GM21619 (cell line): ENCODE measurements around the gene ECM2.
"Not testable (repeated sequence)": the region's sequence is repeated elsewhere in the genome, so short reads cannot be mapped to it uniquely, and the experiment has no call there.

Experiments
- ATAC-seq: cut with Tn5 transposase; IDR thresholded peaks from one replicate; pipeline ENCODE4 v1.9.1; 2021; ENCODE audit not compliant: unreplicated experiment

The ECM2 gene

DNA sequence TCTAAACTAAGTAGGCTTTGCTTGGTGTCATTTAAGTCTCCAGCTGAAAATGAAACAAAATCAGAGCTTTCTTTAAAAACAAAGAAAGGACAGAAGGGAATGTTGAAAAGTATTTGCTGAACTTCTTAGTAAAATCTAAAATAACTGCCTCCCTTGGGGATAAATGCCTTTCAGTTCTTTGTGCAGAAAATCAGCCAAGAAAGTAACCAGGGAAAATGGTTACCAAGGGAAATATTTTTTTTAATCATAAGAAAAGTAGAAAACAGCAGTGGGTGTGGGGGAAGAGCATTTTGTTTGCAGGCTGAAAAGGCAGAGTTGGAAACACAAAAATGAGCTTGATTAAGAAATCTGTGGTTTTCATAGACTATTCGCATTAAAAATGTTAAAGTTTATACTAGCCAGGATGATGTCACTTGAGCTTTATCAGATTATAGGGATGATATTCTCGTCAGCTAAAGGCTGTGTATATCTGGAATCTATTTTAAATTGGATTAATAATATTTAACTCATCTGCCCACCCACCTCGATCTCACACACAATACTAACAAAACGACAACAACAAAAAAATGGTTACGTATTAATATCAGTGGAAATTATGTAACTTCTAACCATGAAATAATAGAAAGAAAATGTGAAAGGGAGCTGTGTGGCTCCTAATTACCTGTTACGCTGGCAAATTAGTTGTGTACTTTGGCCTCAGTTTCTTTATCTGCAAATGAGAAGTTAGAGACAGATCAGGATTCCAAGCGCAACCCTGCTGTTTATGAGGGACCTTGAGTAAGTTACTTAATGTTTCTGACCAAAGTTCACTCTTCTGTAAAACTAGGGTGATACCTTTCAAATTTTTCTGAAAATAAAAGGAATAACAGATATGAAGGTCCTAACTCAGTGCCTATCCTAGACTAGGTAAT lies at the start of gene ECM2:
Gene ECM2, minus strand, starts transcription at position 51 of the 911 bp plus-strand sequence. CDS start 13,124 bp downstream, outside the sequence.
- ATAC-seq: no peak

- ATAC-seq: no peak
Measured at GRCh38 chr9:92576175-92576574, 40.4 kb upstream of the ECM2 start.

DNA sequence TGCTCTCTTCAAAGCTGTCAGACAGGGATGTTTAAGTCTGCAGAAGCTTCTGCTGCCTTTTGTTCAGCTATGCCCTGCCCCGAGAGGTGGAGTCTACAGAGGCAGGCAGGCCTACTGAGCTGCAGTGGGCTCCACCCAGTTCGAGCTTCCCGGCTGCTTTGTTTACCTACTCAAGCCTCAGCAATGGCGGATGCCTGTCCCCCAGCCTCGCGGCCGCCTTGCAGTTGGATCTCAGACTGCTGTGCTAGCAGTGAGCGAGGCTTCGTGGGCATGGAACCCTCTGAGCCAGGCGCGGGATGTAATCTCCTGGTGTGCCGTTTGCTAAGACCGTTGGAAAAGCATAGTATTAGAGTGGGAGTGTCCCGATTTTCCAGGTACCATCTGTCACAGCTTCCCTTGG lies 37.8 kb upstream of the ECM2 start:
- not testable (repeated sequence) for ATAC-seq

- ATAC-seq: not testable (repeated sequence)
Measured at GRCh38 chr9:92571871-92572270, 36.1 kb upstream of the ECM2 start.

DNA sequence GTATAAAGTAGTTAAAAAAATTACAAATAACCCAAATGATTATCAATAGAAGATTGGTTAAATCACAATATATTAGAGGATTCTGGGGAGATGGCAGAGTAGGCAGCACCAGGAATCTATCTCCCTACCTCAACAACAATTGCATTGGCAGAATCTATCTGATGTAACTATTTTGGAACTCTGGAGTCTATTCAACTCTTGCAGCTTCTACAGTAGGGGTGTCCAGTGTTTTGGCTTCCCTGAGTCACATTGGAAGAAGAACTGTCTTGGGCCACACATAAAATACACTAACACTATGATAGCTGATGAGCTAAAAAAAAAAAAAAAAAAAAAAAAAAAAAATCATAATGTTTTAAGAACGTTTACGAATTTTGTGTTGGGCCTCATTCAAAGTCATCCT lies 29.2 kb upstream of the ECM2 start:
- no peak for ATAC-seq

- ATAC-seq: no peak
Measured at GRCh38 chr9:92564504-92564903, 28.7 kb upstream of the ECM2 start.

- ATAC-seq: no peak
Measured at GRCh38 chr9:92563116-92564100, 27.6 kb upstream of the ECM2 start.

DNA sequence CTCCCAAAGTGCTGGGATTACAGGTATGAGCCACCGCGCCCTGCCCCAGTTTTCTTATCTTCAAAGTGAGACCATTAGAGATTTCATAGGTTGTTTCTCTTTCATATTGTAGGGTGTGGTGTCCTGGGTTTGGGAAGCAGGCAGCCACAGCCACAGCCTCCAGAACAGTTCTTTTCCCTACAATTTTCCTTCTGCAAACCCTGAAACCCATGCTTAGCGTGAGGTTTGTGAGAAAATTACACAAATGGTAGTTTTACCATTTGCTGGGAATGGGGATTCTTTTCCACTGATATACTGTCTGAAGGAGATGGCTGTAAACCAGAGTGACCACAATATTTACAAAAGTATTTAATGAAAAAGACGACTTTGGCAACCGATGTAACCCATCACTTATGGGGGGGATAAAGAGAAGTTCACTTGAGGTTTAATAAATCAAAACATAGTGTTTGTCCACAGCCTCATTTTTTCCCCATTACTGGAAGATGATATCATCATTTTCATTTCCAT lies 26.7 kb upstream of the ECM2 start:
- ATAC-seq: no peak

DNA sequence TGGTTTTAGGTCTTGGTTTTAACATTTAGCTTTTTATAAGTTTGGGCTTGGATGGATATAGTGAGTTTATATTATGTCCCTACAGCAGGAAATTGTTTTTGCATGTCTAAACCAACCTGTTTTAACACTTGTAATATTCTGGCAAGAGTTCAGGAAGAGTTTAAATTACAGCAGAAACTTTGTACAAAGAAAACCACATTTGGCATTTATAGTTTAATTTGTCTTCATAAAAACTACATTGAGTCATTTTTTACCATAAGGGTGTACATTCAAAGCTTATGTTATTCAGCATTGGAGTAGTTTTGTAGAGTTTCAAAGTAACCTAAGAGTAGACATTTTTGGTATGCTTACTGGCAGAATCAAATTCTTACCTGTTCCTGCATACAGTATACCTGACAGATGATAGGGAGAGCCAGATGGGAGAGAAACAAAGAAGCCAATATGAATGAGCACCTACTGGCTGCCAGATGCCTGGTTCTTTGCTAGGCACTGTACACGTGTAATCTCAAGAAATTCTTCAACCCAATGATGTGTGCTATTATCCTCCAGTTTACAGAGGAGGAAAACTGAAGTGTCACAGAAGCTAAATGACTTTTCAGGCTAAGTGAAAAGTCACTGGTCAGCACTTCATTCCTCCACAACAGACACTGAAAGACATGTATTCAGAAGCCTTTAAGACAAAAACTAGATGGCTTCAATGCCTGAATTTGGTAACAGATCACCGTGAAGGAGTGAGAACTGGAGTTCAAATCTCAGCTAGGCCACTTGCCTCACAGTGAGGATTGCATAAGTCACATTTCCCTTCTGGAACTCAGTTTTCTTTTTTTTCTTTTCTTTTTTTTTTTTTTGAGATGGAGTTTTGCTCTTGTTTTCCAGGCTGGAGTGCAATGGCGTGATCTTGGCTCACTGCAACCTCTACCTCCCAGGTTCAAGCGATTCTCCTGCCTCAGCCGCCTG lies 25.9 kb upstream of the ECM2 start:
- ATAC-seq: no peak

DNA sequence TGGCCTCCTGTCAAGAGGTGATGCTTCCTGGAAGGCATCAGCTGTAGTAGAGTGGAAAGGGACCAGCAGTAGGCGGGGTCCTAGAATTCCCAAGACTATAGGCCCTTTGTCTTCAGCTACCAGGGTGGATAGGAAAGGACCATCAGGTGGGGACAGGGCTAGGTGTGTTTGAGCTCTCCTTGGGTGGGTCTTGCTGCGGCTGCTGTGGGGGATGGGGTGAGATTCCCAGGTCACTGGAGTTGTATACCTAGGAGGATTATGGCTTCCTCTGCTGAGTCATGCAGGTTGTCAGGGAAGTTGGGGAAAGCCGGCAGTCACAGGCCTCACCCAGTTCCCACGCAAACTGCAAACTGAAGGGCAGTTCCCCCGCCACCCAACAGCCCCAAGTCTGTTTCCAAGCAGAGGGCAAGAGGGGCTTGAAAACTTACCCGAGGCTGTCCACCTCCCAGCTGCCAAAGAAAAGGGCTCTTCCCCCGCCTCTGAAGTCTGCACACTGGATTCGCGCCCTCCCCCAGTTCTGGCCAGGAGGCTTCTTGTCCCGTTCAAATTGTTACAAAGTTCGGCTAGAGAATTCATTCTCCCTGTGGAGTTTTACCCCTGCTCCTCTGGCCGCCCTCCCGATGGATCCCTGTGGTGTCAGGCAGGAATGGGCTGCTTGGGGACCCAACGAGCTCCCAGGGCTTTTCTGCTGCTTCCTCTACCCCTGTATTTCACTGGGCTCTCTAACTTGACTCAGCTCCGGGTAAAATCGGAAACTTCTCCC lies 23.0 kb upstream of the ECM2 start:
- no peak for ATAC-seq

- no peak for ATAC-seq
Measured at GRCh38 chr9:92550765-92551164, 15.0 kb upstream of the ECM2 start.

DNA sequence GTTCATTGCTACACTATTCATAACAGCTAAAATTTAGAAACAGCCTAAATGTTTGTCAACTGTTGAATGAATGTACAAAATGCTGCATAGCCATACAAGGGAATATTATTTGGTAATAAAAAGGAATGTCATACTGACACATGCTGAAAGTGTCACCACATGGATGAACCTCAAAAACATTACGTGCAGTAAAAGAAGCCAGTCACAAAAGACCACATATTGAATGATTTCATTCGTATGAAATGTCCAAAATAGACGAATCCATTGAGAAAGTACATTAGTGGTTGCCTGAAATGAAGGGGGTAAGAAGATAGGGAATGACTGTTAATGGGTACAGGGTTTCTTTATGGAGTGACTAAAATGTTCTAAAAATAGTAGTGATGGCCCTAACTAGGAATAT lies 11.6 kb upstream of the ECM2 start:
- no peak for ATAC-seq

DNA sequence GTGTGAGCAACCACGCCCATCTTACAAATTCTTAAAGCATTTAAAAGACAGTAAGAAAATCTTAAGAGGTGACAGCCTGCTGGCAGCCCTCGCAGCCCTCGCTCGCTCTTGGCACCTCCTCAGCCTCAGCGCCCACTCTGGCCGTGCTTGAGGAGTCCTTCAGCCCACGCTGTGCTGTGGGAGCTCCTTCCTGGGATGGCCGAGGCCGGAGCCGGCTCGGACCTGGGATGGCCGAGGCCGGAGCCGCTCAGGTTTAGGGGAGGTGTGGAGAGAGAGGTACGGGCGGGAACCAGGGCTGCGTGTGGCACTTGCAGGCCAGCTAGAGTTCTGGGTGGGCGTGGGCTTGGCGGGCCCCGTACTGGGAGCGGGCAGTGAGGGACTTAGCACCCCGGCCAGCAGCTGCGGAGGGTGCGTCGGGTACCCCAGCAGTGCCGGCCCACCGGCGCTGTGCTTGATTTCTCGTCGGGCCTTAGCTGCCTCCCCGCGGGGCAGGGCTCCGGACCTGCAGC lies 9.3 kb upstream of the ECM2 start:
- ATAC-seq: no peak

DNA sequence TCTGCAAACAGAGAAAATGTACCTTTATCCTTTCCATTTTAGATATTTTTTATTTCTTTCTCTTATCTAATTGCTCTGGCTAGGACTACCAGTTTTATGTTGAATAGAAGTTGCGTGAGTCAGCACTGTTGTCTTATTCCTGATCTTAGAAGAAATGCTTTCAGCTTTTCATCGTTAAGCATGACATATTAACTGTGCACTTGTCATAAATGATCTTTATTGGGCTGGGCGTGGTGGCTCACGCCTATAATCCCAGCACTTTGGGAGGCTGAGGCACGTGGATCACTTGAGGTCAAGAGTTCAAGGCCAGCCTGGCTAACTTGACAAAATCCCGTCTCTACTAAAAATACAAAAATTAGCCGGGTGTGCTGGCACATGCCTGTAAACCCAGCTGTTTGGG lies 8.2 kb upstream of the ECM2 start:
- ATAC-seq: no peak

- ATAC-seq: no peak
Measured at GRCh38 chr9:92538541-92538940, 2.8 kb upstream of the ECM2 start.

DNA sequence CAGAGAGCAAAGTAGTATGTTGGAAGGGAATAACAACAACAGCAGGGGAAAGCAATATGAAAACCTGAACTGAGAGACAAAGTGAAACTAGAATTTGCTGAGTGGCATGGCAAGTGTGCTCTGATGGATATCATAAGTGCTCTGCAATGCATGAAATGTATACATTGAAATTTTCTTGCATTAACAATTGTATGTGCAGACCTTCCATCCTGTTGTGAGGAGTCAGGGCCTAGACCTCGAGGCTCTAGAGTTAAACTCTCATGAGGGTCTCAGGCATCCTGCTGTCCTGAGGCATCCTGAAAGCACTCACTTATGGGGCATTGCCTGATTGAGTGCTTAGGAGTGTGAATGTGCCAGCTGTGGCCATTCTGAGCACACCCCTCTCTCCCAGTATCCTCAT lies 1.1 kb downstream of the ECM2 start:
- no peak for ATAC-seq

GRCh38 chr9:92534204-92534603 lies 1.6 kb downstream of the ECM2 start:
- no peak for ATAC-seq

- no peak for ATAC-seq
Measured at GRCh38 chr9:92530893-92531292, 4.9 kb downstream of the ECM2 start.

DNA sequence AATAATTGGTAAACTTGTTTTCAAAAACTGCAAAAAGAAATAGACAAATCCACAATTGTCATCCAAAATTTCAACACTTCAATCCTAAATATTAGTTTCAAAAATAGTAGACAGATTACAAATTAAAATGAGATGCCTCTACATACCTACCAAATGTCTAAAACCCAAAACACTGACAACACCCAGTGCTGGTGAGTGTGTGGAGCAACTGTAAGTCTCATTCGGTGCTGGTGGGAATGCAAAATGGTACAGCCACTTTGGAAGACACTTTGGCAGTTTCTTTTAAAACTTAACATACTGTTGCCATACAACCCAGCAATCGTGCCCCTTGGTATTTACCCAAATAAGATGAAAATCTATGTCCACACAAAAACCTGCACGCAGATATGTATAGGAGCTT lies 6.7 kb downstream of the ECM2 start:
- ATAC-seq: no peak

DNA sequence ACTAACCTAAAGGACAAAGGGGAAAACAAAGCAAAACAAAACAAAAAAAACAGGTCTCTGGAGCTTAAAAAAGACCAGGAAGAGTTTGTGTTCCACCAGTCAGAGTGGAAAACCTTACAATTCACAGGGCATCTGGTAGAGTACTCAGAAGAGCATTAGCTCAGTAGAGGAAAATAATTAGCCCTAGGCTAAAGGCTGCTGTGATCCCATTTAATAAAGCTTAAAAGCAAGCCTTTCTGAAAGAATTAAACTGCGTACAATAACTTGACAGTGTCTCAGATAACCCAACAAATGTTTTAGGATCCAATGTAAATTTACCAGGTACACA lies 7.3 kb downstream of the ECM2 start:
- no peak for ATAC-seq
